Astrocyte of the cerebellum (primary cell): ENCODE measurements around the gene RYR1.
A peak's percentile ranks its signal among the peaks of the same experiment; 100 is the strongest.
"Not testable (repeated sequence)": the region's sequence is repeated elsewhere in the genome, so short reads cannot be mapped to it uniquely, and the experiment has no call there.

Experiments
- DNase-seq: peaks from one replicate; pipeline ENCODE4 v3.0.0-alpha.2; 2011; ENCODE audit warnings: low read depth
- H3K4me3 ChIP-seq: 2 replicates; pipeline ENCODE4 v1.5.1; 2011; ENCODE audit warnings: mild to moderate bottlenecking, low read depth, low read length, moderate library complexity
- CTCF ChIP-seq: IDR thresholded peaks from 2 replicates; pipeline ENCODE4 v1.5.1; 2012; ENCODE audit warnings: low read length, low read depth, moderate library complexity, mild to moderate bottlenecking; ENCODE audit errors: missing control alignments
- in situ Hi-C: cut with HindIII; loops from 2 replicates; pipeline ENCODE4 v1.10.0; 2017; ENCODE audit warnings: low sequenced_read_pairs

Gene RYR1

GRCh38 chr19:38617764-38618589, 184.5 kb downstream of the RYR1 start, which contains the start of gene MAP4K1:
MAP4K1 (minus strand) TSS chr19:38617953; CDS start chr19:38617895, 58 bp downstream.
- no peak for TF ChIP-seq CTCF
- DNase-seq = no peak
- in situ Hi-C loops = no loop called here
- peak within 1 kb of the TSS; percentile 99 for H3K4me3 ChIP-seq

- H3K4me3 ChIP-seq = peak within 1 kb of the TSS; percentile 99
- in situ Hi-C loops = no loop called here
- no peak for TF ChIP-seq CTCF
- peak; percentile 95 for DNase-seq
These were observed 185.3 kb downstream of the RYR1 start, which contains the start of gene EIF3K for GRCh38 chr19:38618590-38619360. EIF3K (plus strand) TSS chr19:38619188; CDS start chr19:38619269, 81 bp downstream.

- H3K4me3 ChIP-seq = peak overlapping the region; percentile 99
- no peak for TF ChIP-seq CTCF
- in situ Hi-C loops = no loop called here
- DNase-seq = no peak
These were observed 186.1 kb downstream of the RYR1 start for GRCh38 chr19:38619361-38620174.

GRCh38 chr19:38624822-38625221, 191.3 kb downstream of the RYR1 start:
- no peak overlapping the region for H3K4me3 ChIP-seq
- in situ Hi-C loops = no loop called here
- no peak for TF ChIP-seq CTCF
- no peak for DNase-seq

- in situ Hi-C loops = no loop called here
- no peak overlapping the region for H3K4me3 ChIP-seq
- DNase-seq = no peak
- no peak for TF ChIP-seq CTCF
These were observed 192.9 kb downstream of the RYR1 start for GRCh38 chr19:38626401-38626800.

- in situ Hi-C loops = no loop called here
- no peak for TF ChIP-seq CTCF
- H3K4me3 ChIP-seq = no peak overlapping the region
- DNase-seq = no peak
These were observed 196.1 kb downstream of the RYR1 start for GRCh38 chr19:38629568-38629967.

GRCh38 chr19:38631301-38631700, 197.8 kb downstream of the RYR1 start:
- in situ Hi-C loops, DNase-seq, H3K4me3 ChIP-seq: not testable (repeated sequence)

- H3K4me3 ChIP-seq, DNase-seq, in situ Hi-C loops: not testable (repeated sequence)
These were observed 198.5 kb downstream of the RYR1 start for GRCh38 chr19:38631811-38632475.
